GM19240 (cell line): ENCODE results near the gene TBPL1.
"Not testable (repeated sequence)": the region's sequence is repeated elsewhere in the genome, so short reads cannot be mapped to it uniquely, and the experiment has no call there.

Source experiments
- DNase-seq: peaks from one replicate; pipeline ENCODE4 v3.0.0; 2011; ENCODE audit warnings: low spot score; ENCODE audit not compliant: insufficient read length

TBPL1 gene

GRCh38 chr6:133952815-133953633 is at the start of gene TBPL1:
TBPL1 (plus strand) TSS chr6:133953224; CDS start chr6:133980126, 26,902 bp downstream.
- DNase-seq: peak; percentile 71

GRCh38 chr6:133903855-133904254 is 49.2 kb upstream of the TBPL1 start:
- no peak for DNase-seq

GRCh38 chr6:133906050-133906449 is 47.0 kb upstream of the TBPL1 start:
- no peak for DNase-seq

GRCh38 chr6:133916650-133917151 is 36.3 kb upstream of the TBPL1 start:
- DNase-seq: peak; percentile 16

GRCh38 chr6:133917781-133918180 is 35.2 kb upstream of the TBPL1 start:
- no peak for DNase-seq

GRCh38 chr6:133918208-133918930 is 34.7 kb upstream of the TBPL1 start:
- DNase-seq: no peak

GRCh38 chr6:133919362-133919761 is 33.7 kb upstream of the TBPL1 start:
- DNase-seq: no peak

GRCh38 chr6:133921249-133921859 is 31.7 kb upstream of the TBPL1 start:
- DNase-seq: peak; percentile 5

- DNase-seq: peak; percentile 4
Measured at GRCh38 chr6:133923938-133924593, 29.0 kb upstream of the TBPL1 start.

GRCh38 chr6:133931221-133931620 is 21.8 kb upstream of the TBPL1 start:
- not testable (repeated sequence) for DNase-seq

- DNase-seq: not testable (repeated sequence)
Measured at GRCh38 chr6:133936352-133936751, 16.7 kb upstream of the TBPL1 start.

GRCh38 chr6:133937909-133938308 is 15.1 kb upstream of the TBPL1 start:
- no peak for DNase-seq

GRCh38 chr6:133938533-133938932 is 14.5 kb upstream of the TBPL1 start:
- DNase-seq: no peak

- no peak for DNase-seq
Measured at GRCh38 chr6:133939778-133940667, 13.0 kb upstream of the TBPL1 start.

GRCh38 chr6:133945158-133945557 is 7.9 kb upstream of the TBPL1 start:
- DNase-seq: no peak

- no peak for DNase-seq
Measured at GRCh38 chr6:133947302-133947900, 5.6 kb upstream of the TBPL1 start.

- no peak for DNase-seq
Measured at GRCh38 chr6:133948472-133948871, 4.6 kb upstream of the TBPL1 start.

GRCh38 chr6:133951227-133951626 is 1.8 kb upstream of the TBPL1 start:
- DNase-seq: no peak

GRCh38 chr6:133951881-133952814 is 876 bp upstream of the TBPL1 start:
- no peak for DNase-seq
